HG03575 (cell line): ENCODE results near the gene HOXB8.

Source experiments
- ATAC-seq: cut with Tn5 transposase; IDR thresholded peaks from one replicate; pipeline ENCODE4 v1.9.1; 2021; ENCODE audit not compliant: unreplicated experiment, insufficient number of reproducible peaks, low FRiP score; ENCODE audit errors: extremely low read depth

Gene HOXB8

DNA sequence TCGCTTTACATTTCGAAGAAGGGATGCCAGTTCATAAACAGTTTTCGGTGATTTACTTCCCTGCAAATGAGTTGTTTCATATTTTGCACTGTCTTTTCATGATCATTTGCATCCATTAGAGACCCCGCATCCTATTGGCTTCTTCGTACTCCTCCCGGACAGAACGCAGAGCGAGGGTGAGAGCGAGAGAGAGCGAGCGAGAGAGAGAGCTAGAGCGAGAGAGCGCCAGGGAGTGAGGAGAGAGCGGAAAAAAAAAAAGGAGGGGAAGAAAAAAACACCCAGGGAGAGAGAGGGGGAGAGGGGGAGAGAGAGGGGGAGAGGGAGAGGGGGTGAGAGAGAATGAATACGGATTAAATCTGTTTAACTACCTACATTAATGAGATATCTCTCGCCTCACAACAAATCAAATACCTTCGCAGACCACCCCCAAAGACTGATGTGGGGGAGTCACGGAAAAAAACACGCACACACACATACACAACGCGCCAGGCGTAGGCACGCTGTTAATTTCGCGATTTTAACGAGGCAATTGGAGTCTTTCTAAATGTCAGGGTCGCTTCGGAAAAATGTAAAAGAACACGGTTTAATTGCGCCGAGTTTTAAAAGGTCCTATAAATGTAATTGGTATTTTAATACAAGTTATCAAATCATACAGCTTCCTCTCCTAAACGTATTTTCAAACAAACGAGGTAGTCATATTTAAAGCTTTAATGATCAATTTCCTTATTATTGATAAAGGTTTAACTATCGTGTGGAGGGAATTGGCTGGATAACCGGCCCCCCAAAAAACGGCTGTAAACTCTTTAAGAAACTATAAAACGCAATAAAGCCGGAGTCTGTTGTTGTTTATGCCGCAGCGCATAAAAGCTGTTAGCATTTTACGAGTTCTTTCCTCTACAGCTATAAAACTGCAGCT, at the start of gene HOXB8:
TSS of gene HOXB8 (minus strand) at position 246 of the 916 bp plus-strand sequence. CDS start 588 bp downstream, outside the sequence.
- ATAC-seq = no peak

DNA sequence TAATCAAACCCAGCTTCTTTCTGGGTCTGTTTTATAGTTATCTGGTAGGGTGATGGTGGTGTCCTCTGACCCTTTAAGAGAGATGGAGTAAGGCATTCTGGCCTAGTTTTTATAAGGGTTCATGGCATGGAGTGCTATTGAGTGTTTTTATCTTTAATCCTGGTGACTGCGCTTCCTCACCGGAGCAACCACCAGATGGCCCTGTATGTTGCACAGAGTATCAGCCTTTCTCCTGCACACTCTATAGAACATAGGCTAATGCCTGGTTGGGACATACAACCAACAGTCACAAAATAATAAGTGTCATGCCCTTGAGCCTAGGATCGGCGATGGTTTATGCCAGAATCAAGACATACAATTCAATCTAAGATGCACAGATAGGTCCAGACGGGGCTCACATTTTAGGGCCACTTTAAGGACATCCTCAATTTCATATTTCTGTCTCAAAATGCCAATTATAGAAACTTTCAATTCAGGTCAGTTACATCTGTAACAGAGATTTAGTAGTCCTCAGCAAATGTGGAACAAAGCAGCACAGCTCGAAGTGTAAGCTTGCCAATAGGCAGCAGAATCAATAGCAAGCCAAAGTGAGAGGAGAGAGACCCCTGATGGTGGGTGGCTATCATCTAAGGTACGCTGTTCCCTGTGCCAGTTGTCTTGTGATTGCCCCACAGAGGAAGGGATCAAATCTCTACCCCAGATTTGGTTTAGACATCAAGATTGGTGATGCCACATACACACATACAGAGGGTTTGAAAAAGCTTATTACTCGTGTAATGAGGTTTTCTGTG, 48.2 kb upstream of the HOXB8 start:
- ATAC-seq = no peak

DNA sequence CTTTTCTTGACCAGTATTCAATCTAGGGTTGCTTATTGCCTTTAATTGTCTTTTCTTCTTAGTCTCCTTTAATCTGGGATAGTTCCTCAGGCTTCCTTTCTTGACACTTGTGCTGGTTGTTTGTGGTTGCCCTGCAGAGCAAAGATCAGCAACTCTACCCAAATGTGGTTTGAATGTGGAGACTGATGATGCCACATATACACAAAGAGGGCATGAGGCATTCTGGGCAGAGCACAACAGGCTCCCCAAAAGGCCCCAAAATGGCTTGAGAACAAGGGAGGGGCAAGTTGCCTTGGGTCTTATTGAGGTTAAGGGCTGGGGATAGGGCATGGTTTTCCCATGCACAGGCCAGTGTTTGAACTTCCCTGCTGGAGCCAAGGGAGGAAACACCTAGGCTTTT, 40.8 kb upstream of the HOXB8 start:
- no peak for ATAC-seq

DNA sequence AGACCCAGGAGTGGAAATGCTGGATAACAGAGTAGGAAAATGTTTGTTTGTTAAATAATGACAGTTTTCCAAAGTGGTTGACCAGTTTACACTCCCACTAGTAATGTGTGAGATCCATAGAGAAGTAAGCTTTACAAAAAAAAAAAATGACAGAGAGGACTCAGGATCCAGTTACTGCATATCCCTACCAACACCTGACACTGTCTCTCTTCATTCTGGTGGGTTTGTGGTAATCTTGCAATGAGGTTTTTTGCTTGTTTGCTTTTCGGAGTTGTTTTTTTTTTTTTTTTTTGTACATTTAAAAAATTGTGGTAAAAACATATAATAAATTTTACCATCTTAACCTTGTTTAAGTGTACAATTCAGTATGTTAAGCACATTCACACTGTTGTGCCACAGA, 34.6 kb upstream of the HOXB8 start:
- no peak for ATAC-seq

DNA sequence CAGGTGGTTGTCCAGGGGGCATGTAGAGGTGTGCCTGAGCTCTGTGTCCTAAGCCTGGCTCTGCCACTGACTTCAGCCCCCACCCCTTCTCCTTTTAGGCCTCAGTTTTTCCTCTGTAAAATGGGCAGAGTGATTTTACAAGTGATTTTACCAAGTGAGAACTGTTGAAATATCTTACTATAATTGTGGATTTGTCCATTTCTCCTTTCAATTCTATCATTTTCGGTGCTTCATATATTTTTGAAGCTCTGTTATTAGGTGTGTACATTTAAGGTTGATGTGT, 32.8 kb upstream of the HOXB8 start:
- no peak for ATAC-seq

DNA sequence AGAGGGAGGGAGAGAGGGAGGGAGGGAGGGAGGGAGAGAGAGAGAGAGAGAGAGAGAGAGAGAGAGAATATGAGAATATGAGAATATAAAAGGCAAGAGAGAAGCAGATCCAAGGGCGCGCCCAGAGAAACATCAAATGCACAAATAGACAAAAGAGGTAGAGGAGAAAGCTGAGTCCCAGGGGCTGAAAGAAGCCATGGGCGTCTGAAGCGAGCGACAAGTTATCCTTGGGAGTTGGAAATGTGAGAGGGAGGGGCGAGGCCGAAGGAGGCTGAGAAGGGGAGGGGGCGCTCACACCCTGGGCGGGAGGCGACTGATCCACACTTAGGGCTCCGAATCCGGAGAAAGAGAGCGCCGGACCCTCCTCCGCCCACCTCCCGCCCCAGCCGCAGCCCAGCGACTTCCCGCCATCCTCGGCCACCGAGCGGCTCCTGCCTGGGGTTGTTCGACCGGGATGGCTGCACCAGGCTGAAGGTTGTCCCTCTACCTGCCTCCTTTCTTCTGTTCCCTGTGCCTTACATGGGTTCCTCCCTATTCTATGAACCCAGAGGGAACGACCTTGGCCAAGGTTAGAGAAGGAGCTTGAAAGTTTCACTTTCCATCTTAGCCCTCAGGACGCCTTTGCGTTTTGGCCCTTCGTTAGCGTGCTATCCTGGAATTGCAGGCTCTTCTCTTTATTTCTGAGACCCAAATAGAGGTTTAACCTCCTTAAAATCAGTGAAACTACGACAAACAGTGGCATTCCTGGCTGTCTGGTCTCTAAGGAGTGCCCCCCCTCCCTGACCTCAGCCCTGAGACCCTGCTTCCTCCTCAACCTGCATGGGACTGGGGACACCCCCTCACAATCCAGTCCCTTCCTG, 32.2 kb upstream of the HOXB8 start:
- ATAC-seq = no peak

DNA sequence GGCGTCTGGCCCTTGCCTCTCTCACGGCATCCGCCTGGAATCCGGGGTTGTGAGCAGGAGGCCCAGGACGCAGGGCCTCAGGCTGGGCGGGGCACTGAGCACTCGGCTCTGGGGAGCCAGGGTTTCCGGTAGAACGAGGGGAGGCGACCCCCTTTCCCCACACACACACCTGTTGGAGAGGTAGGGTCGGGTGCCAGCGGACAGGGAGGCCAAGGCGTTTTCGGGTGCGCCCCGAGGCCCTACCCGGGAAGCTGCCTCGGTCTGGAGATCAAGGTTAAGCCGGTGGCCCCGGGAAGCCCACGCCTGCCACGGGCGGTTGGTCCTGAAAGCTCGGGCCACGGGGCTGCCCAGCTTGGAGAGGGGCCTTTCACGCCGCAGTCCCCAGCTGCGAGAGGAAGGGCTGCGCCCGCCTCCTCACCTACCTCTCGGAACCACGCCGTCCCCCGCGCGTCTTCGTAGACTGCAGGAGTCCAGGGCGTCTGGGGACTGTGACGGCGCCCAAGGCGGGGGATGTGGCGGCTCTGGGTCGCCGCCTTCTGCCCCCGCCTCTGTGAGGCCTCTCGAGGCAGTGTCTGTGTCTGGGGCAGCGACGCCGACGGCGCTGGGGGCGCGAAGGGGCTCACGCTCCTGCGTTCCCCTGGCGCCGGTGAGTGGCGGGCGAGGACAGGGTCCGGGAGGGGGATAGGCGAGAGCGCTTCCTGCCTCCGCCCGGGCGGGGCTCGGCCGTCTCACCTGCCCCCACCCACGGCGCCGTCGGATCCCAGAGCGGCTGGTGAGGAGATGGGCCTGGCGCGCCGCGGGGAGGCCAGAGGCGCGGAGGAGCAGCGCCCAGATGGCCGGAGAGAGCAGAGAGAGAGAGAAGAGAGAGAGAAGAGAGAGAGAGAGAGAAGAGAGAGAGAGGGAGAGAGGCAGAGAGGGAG, 31.4 kb upstream of the HOXB8 start:
- ATAC-seq = no peak

DNA sequence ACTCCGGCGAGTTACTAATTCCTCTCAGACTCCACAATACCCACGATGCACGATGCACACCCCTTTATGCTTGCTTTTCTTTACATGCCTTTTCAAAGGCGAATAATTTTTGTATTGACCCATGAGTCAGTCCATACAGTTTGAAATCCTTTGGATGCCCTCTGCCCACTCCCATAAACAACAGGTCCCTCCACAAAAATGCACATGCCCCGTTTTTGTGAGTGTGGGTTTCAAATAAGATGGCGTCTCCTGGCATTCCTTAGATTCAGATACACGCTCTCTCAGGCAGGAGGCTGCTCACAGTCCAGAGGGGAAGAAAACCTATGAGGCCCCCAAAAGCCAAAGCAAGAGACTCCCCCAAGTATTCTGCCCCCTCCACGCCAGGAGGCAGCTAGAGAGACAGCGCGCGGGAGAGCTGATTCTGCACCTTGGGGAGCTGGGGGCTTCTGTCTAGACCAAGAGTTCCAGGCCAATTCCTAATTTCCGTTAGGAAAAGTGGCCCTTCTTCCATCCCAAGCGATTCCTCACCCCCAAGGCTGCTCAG, 30.6 kb upstream of the HOXB8 start:
- ATAC-seq = no peak

DNA sequence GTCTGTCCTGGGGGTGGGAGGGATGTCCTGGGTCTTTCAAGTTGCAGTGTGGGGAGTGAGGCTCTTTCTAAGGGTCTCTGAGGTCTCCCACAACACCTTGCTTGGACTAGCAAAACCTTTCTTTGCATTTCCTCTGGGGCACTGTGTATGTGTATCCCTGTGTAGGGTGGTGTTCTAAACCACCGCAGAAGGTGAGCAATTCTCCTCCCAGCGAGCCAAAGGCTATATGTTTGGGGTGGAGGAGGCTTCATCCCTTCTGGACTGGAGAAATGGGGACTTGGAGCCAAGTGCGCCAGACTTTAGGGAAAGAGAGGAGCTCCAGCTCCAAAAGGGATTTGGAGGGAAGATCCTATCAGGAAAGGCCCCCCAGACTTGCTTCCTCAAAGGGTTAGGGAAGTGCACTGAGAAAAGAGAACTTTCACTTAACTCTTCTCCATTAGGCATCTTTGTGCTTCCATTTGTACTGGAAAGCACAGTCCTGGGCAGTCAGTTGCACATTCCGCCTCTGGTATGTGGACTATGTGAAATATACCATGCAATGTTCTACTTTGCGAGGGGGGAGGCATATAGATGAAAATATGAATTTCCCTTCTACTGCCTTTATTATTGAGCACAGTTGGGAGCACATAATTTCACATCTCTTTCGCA, 29.9 kb upstream of the HOXB8 start:
- ATAC-seq = no peak

DNA sequence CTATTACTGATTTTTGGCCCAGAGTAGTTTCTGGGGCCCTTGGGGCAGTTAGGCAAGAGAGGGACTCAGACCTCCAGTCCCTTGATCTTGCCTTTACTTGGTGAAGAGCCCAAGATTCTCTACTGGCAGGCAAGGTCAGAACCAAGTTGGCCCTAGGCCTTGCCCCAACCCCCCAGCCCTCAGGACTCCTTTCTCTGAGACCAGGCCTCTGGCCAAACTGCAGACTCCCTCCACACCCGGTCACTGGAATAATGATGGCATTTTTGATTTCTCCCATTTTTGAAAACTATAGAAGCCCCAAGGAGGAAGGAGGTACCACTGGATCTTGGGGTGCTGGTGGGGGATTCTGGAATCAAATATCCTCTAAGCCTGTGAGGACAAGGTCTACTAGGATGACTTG, 29.1 kb upstream of the HOXB8 start:
- ATAC-seq = no peak

DNA sequence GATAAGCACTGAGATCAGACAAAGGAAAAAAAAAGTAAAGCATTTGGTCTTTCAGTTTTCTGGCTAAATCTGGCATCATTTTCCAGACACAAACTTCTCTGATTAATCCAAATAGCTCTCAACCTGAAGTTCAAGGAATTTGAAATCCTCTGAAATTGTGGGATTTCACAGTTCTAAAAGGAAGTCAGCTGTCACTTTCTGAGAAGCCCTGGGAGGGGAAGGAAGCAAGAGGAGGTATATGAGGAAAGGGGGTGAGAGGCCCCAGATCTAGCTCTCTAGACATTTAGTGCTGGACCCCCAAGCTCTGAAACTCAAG, 28.6 kb upstream of the HOXB8 start:
- no peak for ATAC-seq

DNA sequence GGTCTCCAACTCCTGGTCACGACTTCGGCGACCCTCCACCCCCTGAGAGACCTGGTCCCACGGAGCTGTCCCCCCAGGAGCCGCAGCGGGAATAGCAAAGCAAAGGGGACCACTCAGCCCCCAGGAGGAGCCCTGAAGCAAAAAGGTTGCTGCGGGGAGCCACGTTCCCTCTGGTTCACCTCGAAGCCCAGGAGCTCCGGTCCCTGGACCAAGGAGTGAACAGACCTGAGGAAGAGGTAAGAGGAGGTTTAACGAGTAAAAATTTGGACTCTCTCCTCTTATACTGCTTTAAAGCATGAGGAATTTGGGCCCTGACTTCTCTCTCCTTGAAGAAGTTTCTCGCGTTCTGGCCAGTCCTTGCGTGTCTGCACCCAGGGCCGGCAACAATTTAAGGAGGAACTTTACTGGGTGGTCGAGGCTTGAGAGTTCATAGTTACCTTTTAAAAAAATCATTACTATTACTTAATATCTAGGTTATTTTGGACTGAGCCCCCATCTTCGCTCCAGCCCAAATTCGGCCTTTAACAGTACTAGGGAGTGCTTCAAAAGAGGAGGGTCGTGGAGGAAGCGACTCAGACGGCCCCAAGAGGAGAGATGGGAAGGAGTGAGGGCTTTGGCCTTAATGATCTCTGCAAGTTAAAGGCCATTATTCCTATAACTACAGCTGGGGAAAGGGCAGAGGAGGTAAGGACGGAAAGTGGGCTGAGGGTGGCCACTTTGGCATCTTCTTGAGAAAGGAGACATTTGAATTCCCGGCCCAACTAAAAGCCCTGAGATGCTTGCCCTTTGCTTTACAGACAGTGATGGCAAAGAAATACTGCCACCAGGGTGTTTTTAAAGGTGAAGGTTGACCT, 28.0 kb upstream of the HOXB8 start:
- ATAC-seq = no peak

DNA sequence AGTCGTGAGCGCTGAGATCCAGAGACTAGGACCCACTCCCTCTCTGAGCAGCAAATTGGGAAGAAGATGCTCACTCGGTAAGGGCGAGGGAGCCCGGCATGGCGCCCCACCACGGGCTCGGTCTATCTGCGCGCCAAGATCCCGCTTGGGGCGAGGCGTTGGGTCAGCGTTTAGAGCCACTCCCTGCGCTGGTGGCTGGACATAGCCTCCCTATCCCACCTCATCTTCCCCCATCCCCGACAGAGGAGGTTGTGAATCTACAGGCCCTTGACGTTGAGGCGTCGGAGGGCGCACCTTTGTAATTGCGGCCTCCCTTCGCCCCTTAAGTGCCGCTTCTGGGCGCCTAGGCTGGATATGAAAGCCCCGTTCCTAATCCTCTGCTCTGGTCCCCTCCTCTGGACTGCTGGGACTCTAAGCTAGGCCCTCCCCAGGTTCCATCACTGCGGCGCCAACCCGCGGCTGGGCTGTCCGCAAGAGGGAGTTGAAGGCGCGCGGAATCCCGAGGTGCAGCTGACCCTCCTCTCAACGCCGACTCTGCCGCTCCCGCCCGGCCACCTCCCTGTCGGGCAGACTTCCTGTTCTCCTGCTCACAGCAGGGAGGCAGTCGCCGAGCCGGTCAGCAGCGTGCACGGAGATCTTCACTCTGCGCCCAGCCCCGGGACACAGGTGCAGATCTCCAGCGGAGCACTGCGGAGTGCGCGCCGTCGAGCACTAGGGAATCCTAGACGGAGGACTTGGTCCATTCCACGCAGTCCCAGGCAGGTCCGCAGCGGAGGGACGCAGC, 27.2 kb upstream of the HOXB8 start:
- ATAC-seq = no peak

DNA sequence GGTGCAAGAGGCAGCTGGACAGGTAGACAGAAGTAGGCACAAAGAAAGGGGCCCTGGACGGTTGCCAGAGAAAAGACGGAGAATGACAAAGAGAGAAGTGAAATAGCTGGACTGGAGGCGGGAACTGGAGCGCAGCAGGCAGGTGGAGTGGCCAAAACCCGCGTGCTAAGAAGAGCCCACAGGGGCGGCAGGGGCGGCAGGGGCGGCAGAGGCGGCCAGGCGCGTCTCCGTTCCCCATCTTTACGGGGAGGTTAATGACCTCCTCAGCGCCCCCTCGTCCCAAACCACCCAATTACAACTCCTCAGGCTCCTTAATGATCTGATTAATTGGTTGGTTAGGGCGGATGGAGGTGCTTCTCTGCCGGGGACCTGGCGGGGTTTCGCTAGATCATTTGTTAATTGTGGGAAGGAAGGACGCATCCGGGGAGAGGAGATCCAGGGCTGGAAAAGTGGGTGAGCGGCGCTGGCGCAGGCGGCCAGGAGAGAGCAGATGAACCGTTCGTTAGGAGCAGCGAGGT, 26.5 kb upstream of the HOXB8 start:
- ATAC-seq = no peak

DNA sequence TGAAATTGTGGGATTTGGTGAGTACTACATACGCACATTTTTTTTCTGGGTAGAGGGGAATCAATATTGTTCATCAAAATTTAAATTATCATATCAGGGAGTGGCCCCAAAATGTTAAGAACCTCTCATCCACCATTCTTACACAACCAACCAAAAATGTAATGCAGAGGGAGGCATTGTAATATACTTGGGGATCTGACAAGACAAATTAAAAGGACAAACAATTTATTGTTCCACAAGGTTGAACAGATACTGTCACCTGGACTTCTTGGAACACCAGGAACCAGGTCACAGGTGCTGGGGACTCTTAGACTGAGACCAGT, 25.7 kb upstream of the HOXB8 start:
- no peak for ATAC-seq
